Stomach (tissue), 4 donors: ENCODE results near the gene CLN5.

ENCODE experiments used
- POLR2A ChIP-seq, 4 donors: fragments of 450-650 bp; IDR thresholded peaks; one replicate each; pipeline ENCODE4 v1.6.1; 2016; ENCODE audit warnings: antibody characterized with exemption in 4 of 4, control low read depth in 2 of 4, mild to moderate bottlenecking in 1 of 4, moderate library complexity in 1 of 4
- TF ChIP-seq, protein P1 (sequence below), 7 experiments: fragments of 450-650 bp in 4 of 7; fragments of 200-600 bp in 3 of 7; sonication (generic) in 3 of 7; IDR thresholded peaks; one replicate each; pipeline ENCODE4 v1.5.1; 2016 to 2019; ENCODE audit warnings: antibody characterized with exemption in 7 of 7, control low read depth in 2 of 7, mild to moderate bottlenecking in 1 of 7

- TF ChIP-seq, protein P1, sequence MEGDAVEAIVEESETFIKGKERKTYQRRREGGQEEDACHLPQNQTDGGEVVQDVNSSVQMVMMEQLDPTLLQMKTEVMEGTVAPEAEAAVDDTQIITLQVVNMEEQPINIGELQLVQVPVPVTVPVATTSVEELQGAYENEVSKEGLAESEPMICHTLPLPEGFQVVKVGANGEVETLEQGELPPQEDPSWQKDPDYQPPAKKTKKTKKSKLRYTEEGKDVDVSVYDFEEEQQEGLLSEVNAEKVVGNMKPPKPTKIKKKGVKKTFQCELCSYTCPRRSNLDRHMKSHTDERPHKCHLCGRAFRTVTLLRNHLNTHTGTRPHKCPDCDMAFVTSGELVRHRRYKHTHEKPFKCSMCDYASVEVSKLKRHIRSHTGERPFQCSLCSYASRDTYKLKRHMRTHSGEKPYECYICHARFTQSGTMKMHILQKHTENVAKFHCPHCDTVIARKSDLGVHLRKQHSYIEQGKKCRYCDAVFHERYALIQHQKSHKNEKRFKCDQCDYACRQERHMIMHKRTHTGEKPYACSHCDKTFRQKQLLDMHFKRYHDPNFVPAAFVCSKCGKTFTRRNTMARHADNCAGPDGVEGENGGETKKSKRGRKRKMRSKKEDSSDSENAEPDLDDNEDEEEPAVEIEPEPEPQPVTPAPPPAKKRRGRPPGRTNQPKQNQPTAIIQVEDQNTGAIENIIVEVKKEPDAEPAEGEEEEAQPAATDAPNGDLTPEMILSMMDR (IDR thresholded peaks at IDR 0.05): no peak
- TF ChIP-seq POLR2A (IDR thresholded peaks at IDR 0.05): no peak
Observed at GRCh38 chr13:76953968-76954367, 37.9 kb upstream of the CLN5 start.
